SK-MEL-5 (cell line): ENCODE data around the gene PARP12. TPM values are rescaled to one million over a fixed set of nuclear protein-coding genes. Genes with fewer than 3 reads are reported as not detected.

Experiments
- DNase-seq: peaks from one replicate; pipeline ENCODE4 v3.0.0-alpha.2; 2016; ENCODE audit warnings: low read depth, low spot score
- in situ Hi-C: cut with HindIII; loops from 2 replicates; pipeline ENCODE4 v1.10.0; 2016; ENCODE audit warnings: low sequenced_read_pairs, high pct_unique_total_duplicates, low pct_unique_long_range_greater_than_20kb
- total RNA-seq: library from RNA; depleted of rRNA; stranded (reverse); fragments of >200 nt; shearing (Covaris generic); gene quantifications from 2 replicates; pipeline ENCODE4 v1.2.3, GENCODE V29; 2014

Gene PARP12
- total RNA-seq, 1 experiment from 2014 or later, result 15.1 TPM

GRCh38 chr7:140045697-140046096 is 17.1 kb downstream of the PARP12 start:
- in situ Hi-C loops, result no loop called here
- no peak for DNase-seq

GRCh38 chr7:140044251-140044650 is 18.5 kb downstream of the PARP12 start:
- no peak for DNase-seq
- in situ Hi-C loops, result no loop called here

GRCh38 chr7:140042386-140042670 is 20.4 kb downstream of the PARP12 start:
- in situ Hi-C loops, result no loop called here

GRCh38 chr7:140041659-140042385 is 20.9 kb downstream of the PARP12 start:
- no peak for DNase-seq
- in situ Hi-C loops, result no loop called here

More at GRCh38 chr7:140042386-140042670, 20.4 kb downstream of the PARP12 start:
- no peak for DNase-seq

- in situ Hi-C loops, result no loop called here
- no peak for DNase-seq
These were observed 22.9 kb downstream of the PARP12 start for GRCh38 chr7:140039896-140040295.

- in situ Hi-C loops, result no loop called here
- DNase-seq, result no peak
These were observed 23.7 kb downstream of the PARP12 start for GRCh38 chr7:140039066-140039465.

- in situ Hi-C loops, result no loop called here
- DNase-seq, result no peak
These were observed 26.4 kb downstream of the PARP12 start for GRCh38 chr7:140036224-140036962.

GRCh38 chr7:140035400-140036223 is 27.1 kb downstream of the PARP12 start:
- in situ Hi-C loops, result no loop called here
- DNase-seq, result no peak

- DNase-seq, result no peak
- in situ Hi-C loops, result no loop called here
These were observed 28.3 kb downstream of the PARP12 start for GRCh38 chr7:140034421-140034820.

- in situ Hi-C loops, result no loop called here
- no peak for DNase-seq
These were observed 28.9 kb downstream of the PARP12 start for GRCh38 chr7:140033779-140034363.

GRCh38 chr7:140033036-140033435 is 29.7 kb downstream of the PARP12 start:
- in situ Hi-C loops, result no loop called here
- no peak for DNase-seq

GRCh38 chr7:140031364-140031763 is 31.4 kb downstream of the PARP12 start:
- DNase-seq, result no peak
- in situ Hi-C loops, result no loop called here

GRCh38 chr7:140029072-140029471 is 33.7 kb downstream of the PARP12 start:
- in situ Hi-C loops, result no loop called here
- no peak for DNase-seq

- no peak for DNase-seq
- in situ Hi-C loops, result no loop called here
These were observed 34.4 kb downstream of the PARP12 start for GRCh38 chr7:140028311-140028710.

GRCh38 chr7:140027858-140028257 is 34.9 kb downstream of the PARP12 start:
- no peak for DNase-seq
- in situ Hi-C loops, result no loop called here

- in situ Hi-C loops, result no loop called here
- no peak for DNase-seq
These were observed 35.8 kb downstream of the PARP12 start for GRCh38 chr7:140026935-140027334.

GRCh38 chr7:140025814-140026433 is 36.8 kb downstream of the PARP12 start:
- in situ Hi-C loops, result no loop called here
- no peak for DNase-seq

GRCh38 chr7:140025241-140025640 is 37.5 kb downstream of the PARP12 start:
- in situ Hi-C loops, result no loop called here
- DNase-seq, result no peak
